SIG-M5 treated with dmso at 0.1 percent for 504 hours (cell line): ENCODE results near the gene GLB1L.

Experiments used
- DNase-seq: peaks from one replicate; lab custom pipeline; 2025; ENCODE audit not compliant: unreplicated experiment; lab: John Stamatoyannopoulos, UW

The GLB1L gene

GRCh38 chr2:219253753-219254589 lies 8.7 kb upstream of the GLB1L start, which contains the start of gene TUBA4A:
TSS of gene TUBA4A (minus strand) at chr2:219253918. CDS start at chr2:219253858, 60 bp downstream.
- peak; percentile 53 for DNase-seq

GRCh38 chr2:219252900-219253752 lies 7.9 kb upstream of the GLB1L start, which contains the start of gene TUBA4B:
TSS of gene TUBA4B (plus strand) at chr2:219253243. CDS start at chr2:219253408, 165 bp downstream.
- peak; percentile 61 for DNase-seq

- DNase-seq: no peak
These were observed 7.3 kb upstream of the GLB1L start for GRCh38 chr2:219252570-219252899.

- DNase-seq: no peak
These were observed 6.8 kb upstream of the GLB1L start for GRCh38 chr2:219252084-219252483.

GRCh38 chr2:219251656-219252055 lies 6.4 kb upstream of the GLB1L start:
- no peak for DNase-seq

GRCh38 chr2:219250049-219250781 lies 5.0 kb upstream of the GLB1L start:
- DNase-seq: peak; percentile 84

- peak; percentile 66 for DNase-seq
These were observed 4.1 kb upstream of the GLB1L start for GRCh38 chr2:219249203-219249980.

GRCh38 chr2:219248845-219249202 lies 3.6 kb upstream of the GLB1L start:
- no peak for DNase-seq

GRCh38 chr2:219247678-219248642 lies 2.7 kb upstream of the GLB1L start:
- DNase-seq: peak; percentile 33

- no peak for DNase-seq
These were observed 1.3 kb upstream of the GLB1L start for GRCh38 chr2:219246559-219246958.

GRCh38 chr2:219245899-219246230 lies 621 bp upstream of the GLB1L start:
- DNase-seq: no peak

- no peak for DNase-seq
These were observed 476 bp downstream of the GLB1L start for GRCh38 chr2:219244789-219245147.

- no peak for DNase-seq
These were observed 1.9 kb downstream of the GLB1L start for GRCh38 chr2:219243291-219243761.

- no peak for DNase-seq
These were observed 10.9 kb downstream of the GLB1L start for GRCh38 chr2:219234331-219234730.

- DNase-seq: peak; percentile 43
These were observed 15.1 kb downstream of the GLB1L start for GRCh38 chr2:219230059-219230540.

GRCh38 chr2:219229305-219230058 lies 15.8 kb downstream of the GLB1L start, which contains the start of the genes ANKZF1 and ATG9A:
TSS of gene ANKZF1 (plus strand) at chr2:219229806. CDS start at chr2:219230258, 452 bp downstream.
TSS of gene ATG9A (minus strand) at chr2:219229636. CDS start at chr2:219228024, 1,612 bp downstream.
- peak; percentile 100 for DNase-seq

- no peak for DNase-seq
These were observed 16.3 kb downstream of the GLB1L start for GRCh38 chr2:219228911-219229304.
